DOHH2 (cell line): ENCODE data around the gene CBFA2T3.

ENCODE experiments used
- EZH2phosphoT487 ChIP-seq: fragments of 200-600 bp; sonication (generic); IDR thresholded peaks from 2 replicates; pipeline ENCODE4 v1.6.1; 2017; ENCODE audit warnings: borderline replicate concordance, mild to moderate bottlenecking, antibody characterized with exemption, low read length, moderate library complexity, mixed read lengths
- TF ChIP-seq, protein P1 (sequence below): fragments of 200-600 bp; sonication (generic); IDR thresholded peaks from one replicate; pipeline ENCODE4 v1.5.1; 2014; ENCODE audit warnings: antibody characterized with exemption, mild to moderate bottlenecking, low read depth, low read length; ENCODE audit not compliant: poor library complexity, severe bottlenecking

- TF ChIP-seq, protein P1, sequence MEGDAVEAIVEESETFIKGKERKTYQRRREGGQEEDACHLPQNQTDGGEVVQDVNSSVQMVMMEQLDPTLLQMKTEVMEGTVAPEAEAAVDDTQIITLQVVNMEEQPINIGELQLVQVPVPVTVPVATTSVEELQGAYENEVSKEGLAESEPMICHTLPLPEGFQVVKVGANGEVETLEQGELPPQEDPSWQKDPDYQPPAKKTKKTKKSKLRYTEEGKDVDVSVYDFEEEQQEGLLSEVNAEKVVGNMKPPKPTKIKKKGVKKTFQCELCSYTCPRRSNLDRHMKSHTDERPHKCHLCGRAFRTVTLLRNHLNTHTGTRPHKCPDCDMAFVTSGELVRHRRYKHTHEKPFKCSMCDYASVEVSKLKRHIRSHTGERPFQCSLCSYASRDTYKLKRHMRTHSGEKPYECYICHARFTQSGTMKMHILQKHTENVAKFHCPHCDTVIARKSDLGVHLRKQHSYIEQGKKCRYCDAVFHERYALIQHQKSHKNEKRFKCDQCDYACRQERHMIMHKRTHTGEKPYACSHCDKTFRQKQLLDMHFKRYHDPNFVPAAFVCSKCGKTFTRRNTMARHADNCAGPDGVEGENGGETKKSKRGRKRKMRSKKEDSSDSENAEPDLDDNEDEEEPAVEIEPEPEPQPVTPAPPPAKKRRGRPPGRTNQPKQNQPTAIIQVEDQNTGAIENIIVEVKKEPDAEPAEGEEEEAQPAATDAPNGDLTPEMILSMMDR = no peak
- no peak for TF ChIP-seq EZH2phosphoT487
Measured at GRCh38 chr16:88930716-88931115, 46.3 kb downstream of the CBFA2T3 start.
